Activated naive CD8-positive, alpha-beta T cell treated with anti-CD3 and anti-CD28 coated beads, Interleukin-2, amount 10 ng/mL, durations not matched to agents 7 days and 5 days (primary cell): ENCODE data around the gene CDH9. TPM values are rescaled to one million over a fixed set of nuclear protein-coding genes. Genes with fewer than 3 reads are reported as not detected.
"Not testable (repeated sequence)": the region's sequence is repeated elsewhere in the genome, so short reads cannot be mapped to it uniquely, and the experiment has no call there.

Experiments
- ATAC-seq: fragments of 150-1000 bp; cut with Tn5 transposase; one replicate; pipeline ENCODE4 v1.10.0; 2021; ENCODE audit warnings: low read depth, moderate library complexity
- POLR2A ChIA-PET: fragments of 350-600 bp; sonication (Branson Sonifier 250); formaldehyde crosslinking; loops from one replicate; lab custom pipeline; 2021; ENCODE audit warnings: antibody characterized with exemption; lab: Charles Lee
- DNase-seq: peaks from one replicate; pipeline ENCODE4 v3.0.0; 2021
- H3K27ac Mint-ChIP-seq: one replicate; pipeline ENCODE4 v1.8.0; 2022; ENCODE audit warnings: mild to moderate bottlenecking, mixed read lengths
- H3K27me3 Mint-ChIP-seq: one replicate; pipeline ENCODE4 v1.8.0; 2022; ENCODE audit warnings: mild to moderate bottlenecking, moderate library complexity, mixed read lengths
- H3K36me3 Mint-ChIP-seq: one replicate; pipeline ENCODE4 v1.8.0; 2021; ENCODE audit warnings: mild to moderate bottlenecking, mixed read lengths
- H3K4me1 Mint-ChIP-seq: one replicate; pipeline ENCODE4 v1.8.0; 2021; ENCODE audit warnings: mixed read lengths
- H3K4me3 Mint-ChIP-seq: one replicate; pipeline ENCODE4 v1.8.0; 2022; ENCODE audit warnings: mild to moderate bottlenecking, moderate library complexity, mixed read lengths
- H3K9me3 Mint-ChIP-seq: one replicate; pipeline ENCODE4 v1.8.0; 2021; ENCODE audit warnings: mixed read lengths
- total RNA-seq, 2 experiments: library from RNA; stranded (reverse); gene quantifications; one replicate each; pipeline ENCODE4 v1.2.3, GENCODE V29; 2021

Gene CDH9
- total RNA-seq, 2 experiments from 2014 or later: not detected

- DNase-seq (no peak), ATAC-seq (no peak)
- no peak overlapping the region for H3K4me3 Mint-ChIP-seq
- no peak overlapping the region for H3K27ac Mint-ChIP-seq
- POLR2A ChIA-PET: no interaction called here
- H3K27me3 Mint-ChIP-seq: no peaks in the 10 kb centered on the region
- peaks cover 15% of the 10 kb centered on the region for H3K9me3 Mint-ChIP-seq
- H3K36me3 Mint-ChIP-seq: no peaks in the 10 kb centered on the region
- H3K4me1 Mint-ChIP-seq: no peaks in the 10 kb centered on the region
These were observed 116.9 kb downstream of the CDH9 start for GRCh38 chr5:26921439-26921838.

GRCh38 chr5:26903469-26903868, 134.9 kb downstream of the CDH9 start:
- Mint-ChIP-seq H3K36me3 (no peaks in the 10 kb centered on the region), H3K27ac (no peak overlapping the region), H3K27me3 (no peaks in the 10 kb centered on the region), H3K4me1 (no peaks in the 10 kb centered on the region), H3K9me3 (peaks cover 3% of the 10 kb centered on the region), H3K4me3 (no peak overlapping the region)
- POLR2A ChIA-PET: no interaction called here
- no peak for ATAC-seq
- no peak for DNase-seq

GRCh38 chr5:26894719-26895263, 143.6 kb downstream of the CDH9 start:
- DNase-seq: no peak
- no peaks in the 10 kb centered on the region for H3K36me3 Mint-ChIP-seq
- POLR2A ChIA-PET: no interaction called here

DNA sequence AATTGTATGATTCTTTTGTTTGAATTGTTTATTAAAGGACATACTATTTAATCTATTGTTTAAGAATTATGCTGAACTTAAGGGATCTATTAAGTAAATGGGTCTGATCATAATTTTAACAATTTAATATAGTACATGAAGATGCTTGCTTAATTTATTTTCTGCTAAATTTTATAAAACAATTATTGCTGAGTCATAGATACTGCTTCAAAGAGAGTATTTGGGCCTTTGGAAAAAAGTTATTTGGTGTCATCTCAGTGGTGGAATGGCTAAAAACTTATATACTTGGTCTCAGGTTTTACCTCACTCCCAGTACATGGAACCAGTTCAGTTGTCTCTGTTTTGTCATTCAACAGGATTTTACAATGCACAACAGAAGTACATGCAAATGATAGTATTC, 145.3 kb downstream of the CDH9 start:
- ATAC-seq: no peak
- Mint-ChIP-seq H3K27ac (no peak overlapping the region), H3K36me3 (no peaks in the 10 kb centered on the region), H3K4me3 (no peak overlapping the region), H3K9me3 (peaks cover 6% of the 10 kb centered on the region), H3K27me3 (no peaks in the 10 kb centered on the region), H3K4me1 (no peaks in the 10 kb centered on the region)
- POLR2A ChIA-PET: no interaction called here
- DNase-seq: no peak

More at GRCh38 chr5:26894719-26895263, 143.6 kb downstream of the CDH9 start:
- Mint-ChIP-seq H3K4me3 (no peak overlapping the region), H3K27ac (no peak overlapping the region), H3K27me3 (no peaks in the 10 kb centered on the region), H3K4me1 (no peaks in the 10 kb centered on the region), H3K9me3 (peaks cover 7% of the 10 kb centered on the region)
- ATAC-seq: no peak

DNA sequence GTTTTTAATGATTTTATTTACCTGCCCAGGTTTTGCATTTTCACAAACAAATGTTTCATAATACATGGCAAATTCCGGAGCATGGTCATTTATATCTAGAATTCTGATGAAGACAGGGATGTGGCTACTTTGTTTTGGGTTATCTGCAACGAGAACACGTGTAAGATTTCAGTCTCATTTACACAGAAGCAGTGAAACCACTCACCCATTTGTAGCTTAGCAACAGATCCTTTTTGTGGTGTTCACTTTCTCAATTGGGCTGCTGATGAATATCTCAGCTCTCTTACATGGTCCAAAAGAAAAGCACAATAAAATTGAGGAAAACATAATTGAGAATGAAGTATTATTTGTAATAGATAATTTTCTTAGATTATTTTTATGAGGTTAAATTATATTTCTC, 148.6 kb downstream of the CDH9 start:
- H3K27me3 Mint-ChIP-seq: no peaks in the 10 kb centered on the region
- H3K4me1 Mint-ChIP-seq: no peaks in the 10 kb centered on the region
- no peak overlapping the region for H3K27ac Mint-ChIP-seq
- ATAC-seq (no peak), DNase-seq (no peak)
- H3K36me3 Mint-ChIP-seq: no peaks in the 10 kb centered on the region
- peaks cover 2% of the 10 kb centered on the region for H3K9me3 Mint-ChIP-seq
- H3K4me3 Mint-ChIP-seq: no peak overlapping the region
- POLR2A ChIA-PET: no interaction called here

GRCh38 chr5:26884481-26884880, 153.9 kb downstream of the CDH9 start:
- no peak for ATAC-seq
- no peaks in the 10 kb centered on the region for H3K36me3 Mint-ChIP-seq
- H3K4me1 Mint-ChIP-seq: no peaks in the 10 kb centered on the region
- H3K27me3 Mint-ChIP-seq: no peaks in the 10 kb centered on the region
- H3K4me3 Mint-ChIP-seq: no peak overlapping the region
- peaks cover 2% of the 10 kb centered on the region for H3K9me3 Mint-ChIP-seq
- POLR2A ChIA-PET: no interaction called here
- no peak for DNase-seq
- no peak overlapping the region for H3K27ac Mint-ChIP-seq

DNA sequence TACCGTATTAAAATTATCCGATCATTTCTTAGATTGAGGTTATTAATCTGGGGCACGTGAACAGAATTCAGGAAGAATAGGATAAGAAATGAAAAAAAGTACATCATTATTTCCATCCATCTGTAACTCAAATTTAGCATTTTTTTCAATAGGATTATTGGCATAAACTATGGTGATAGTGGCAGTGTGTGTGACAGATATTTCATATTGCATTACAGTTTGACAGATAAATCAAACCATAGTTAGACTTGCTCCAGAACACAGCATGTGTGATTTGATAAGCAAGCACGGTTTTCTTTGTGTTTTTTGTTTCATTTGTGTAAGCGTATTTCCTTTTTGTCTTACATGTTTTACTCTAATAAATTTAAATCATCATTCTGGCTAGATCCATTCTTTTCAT, 155.0 kb downstream of the CDH9 start:
- Mint-ChIP-seq H3K27me3 (no peaks in the 10 kb centered on the region), H3K27ac (no peak overlapping the region), H3K4me1 (no peaks in the 10 kb centered on the region), H3K36me3 (no peaks in the 10 kb centered on the region), H3K9me3 (peaks cover 2% of the 10 kb centered on the region), H3K4me3 (no peak overlapping the region)
- POLR2A ChIA-PET: no interaction called here
- no peak for ATAC-seq
- DNase-seq: no peak

DNA sequence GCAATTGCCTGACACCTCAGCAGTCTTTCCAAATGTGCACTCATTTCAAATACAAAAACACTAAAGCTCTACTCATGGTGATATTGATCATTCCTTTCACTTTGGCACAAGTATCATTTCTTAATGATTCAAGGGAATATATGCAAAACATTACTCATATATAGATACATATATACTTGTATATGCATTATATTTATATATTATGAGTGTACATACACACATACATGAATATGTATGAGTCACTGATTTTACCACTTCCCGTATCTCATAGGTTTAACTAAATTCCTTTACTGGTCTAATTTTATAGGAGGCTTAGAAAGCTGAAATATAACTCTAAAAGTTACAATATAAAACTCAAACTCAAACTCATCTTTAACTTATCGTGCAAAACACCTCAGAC, 156.5 kb downstream of the CDH9 start:
- ATAC-seq (no peak), DNase-seq (no peak)
- Mint-ChIP-seq H3K4me1 (no peaks in the 10 kb centered on the region), H3K36me3 (no peaks in the 10 kb centered on the region), H3K27ac (no peak overlapping the region), H3K4me3 (no peak overlapping the region), H3K9me3 (peaks cover 3% of the 10 kb centered on the region), H3K27me3 (no peaks in the 10 kb centered on the region)
- POLR2A ChIA-PET: no interaction called here

DNA sequence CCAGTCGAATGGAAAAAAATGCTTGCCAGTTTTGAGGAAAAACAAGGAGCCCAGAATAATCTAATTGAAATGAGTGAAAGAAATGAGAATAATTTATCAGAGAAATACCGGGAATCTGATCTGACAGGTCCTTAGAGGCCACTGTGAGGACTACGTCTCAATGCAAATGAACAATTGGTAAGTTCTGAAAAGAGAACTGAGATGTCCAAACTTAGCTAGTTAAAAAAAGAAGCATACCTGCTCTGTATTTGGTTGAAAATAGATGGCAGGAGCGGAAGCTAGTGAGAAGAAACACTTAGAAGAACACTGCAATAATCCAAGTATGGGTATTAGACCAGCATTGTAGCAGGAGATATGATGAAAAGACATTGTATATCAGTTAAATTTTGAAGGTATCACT, 161.2 kb downstream of the CDH9 start:
- Mint-ChIP-seq H3K27ac (no peak overlapping the region), H3K4me1 (no peaks in the 10 kb centered on the region), H3K9me3 (peaks cover 4% of the 10 kb centered on the region), H3K27me3 (no peaks in the 10 kb centered on the region), H3K36me3 (no peaks in the 10 kb centered on the region), H3K4me3 (no peak overlapping the region)
- no peak for DNase-seq
- POLR2A ChIA-PET: no interaction called here
- no peak for ATAC-seq

DNA sequence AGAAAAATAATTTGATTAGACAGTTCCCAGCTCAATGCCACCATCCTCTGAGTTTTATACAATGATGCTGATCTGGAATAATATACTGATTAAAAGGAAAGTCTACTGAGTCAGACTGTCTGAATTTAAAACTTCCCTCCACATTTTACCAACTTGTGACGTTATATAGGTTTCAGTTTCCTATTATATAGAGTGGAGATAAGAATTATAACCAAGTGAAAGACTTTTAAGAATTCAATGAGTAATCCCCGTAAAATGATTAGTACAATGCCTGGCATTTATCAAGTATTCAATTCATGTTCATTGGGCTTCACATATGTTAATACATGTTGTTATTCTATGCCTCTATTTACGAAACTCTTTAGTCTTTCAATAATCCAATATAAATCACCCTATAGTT, 166.0 kb downstream of the CDH9 start:
- POLR2A ChIA-PET: no interaction called here
- Mint-ChIP-seq H3K36me3 (no peaks in the 10 kb centered on the region), H3K4me3 (no peak overlapping the region), H3K27me3 (no peaks in the 10 kb centered on the region), H3K4me1 (no peaks in the 10 kb centered on the region), H3K9me3 (peaks cover 1% of the 10 kb centered on the region), H3K27ac (no peak overlapping the region)
- no peak for ATAC-seq
- DNase-seq: no peak

- DNase-seq: no peak
- POLR2A ChIA-PET: no interaction called here
- no peaks in the 10 kb centered on the region for H3K27me3 Mint-ChIP-seq
- no peak overlapping the region for H3K27ac Mint-ChIP-seq
- H3K4me1 Mint-ChIP-seq: no peaks in the 10 kb centered on the region
- no peak for ATAC-seq
- no peaks in the 10 kb centered on the region for H3K36me3 Mint-ChIP-seq
- no peak overlapping the region for H3K4me3 Mint-ChIP-seq
- H3K9me3 Mint-ChIP-seq: peaks cover 4% of the 10 kb centered on the region
These were observed 168.6 kb downstream of the CDH9 start for GRCh38 chr5:26869781-26870180.

DNA sequence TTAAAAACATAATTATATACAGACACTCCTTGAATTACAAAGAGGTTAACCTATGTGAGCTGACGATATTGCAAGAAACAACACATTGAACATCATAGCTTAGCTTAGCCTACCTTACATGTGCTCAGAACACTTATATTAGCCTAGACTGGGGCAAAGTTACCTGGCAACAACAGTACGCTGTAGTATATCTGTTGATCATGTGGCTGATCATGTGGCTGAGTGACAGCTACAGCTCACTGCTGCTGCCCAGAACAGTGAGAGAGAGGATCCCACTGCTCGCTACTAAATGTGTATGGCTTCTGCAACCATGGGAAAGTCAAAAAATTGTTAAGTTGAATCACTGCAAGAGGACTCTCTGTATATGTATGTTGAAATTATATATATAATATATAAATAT, 169.9 kb downstream of the CDH9 start:
- no peaks in the 10 kb centered on the region for H3K27me3 Mint-ChIP-seq
- ATAC-seq (no peak), DNase-seq (no peak)
- H3K36me3 Mint-ChIP-seq: no peaks in the 10 kb centered on the region
- peaks cover 4% of the 10 kb centered on the region for H3K9me3 Mint-ChIP-seq
- no peak overlapping the region for H3K4me3 Mint-ChIP-seq
- H3K27ac Mint-ChIP-seq: no peak overlapping the region
- no peaks in the 10 kb centered on the region for H3K4me1 Mint-ChIP-seq
- POLR2A ChIA-PET: no interaction called here

DNA sequence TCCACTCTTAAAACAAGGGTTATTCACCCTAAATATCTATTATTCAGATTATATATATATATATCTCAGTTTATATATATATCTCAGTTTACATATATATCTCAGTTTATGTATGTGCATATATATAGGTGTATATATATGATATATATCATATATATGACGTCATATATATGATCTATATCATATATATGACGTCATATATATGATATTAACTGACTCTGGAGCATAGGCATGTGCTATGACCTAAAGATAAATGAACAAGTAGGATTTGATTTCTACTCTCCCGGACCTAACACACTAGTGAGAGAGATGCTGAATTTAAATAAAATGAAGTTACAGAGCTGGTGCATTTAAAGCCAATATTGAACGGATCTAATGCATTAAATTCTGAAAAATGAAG, 174.3 kb downstream of the CDH9 start:
- Mint-ChIP-seq H3K9me3 (peaks cover 2% of the 10 kb centered on the region), H3K4me3 (no peak overlapping the region), H3K4me1 (no peaks in the 10 kb centered on the region), H3K27ac (no peak overlapping the region), H3K36me3 (no peaks in the 10 kb centered on the region), H3K27me3 (no peaks in the 10 kb centered on the region)
- DNase-seq: no peak
- no peak for ATAC-seq
- POLR2A ChIA-PET: no interaction called here

GRCh38 chr5:26856238-26856637, 182.1 kb downstream of the CDH9 start:
- no peak overlapping the region for H3K4me3 Mint-ChIP-seq
- POLR2A ChIA-PET: no interaction called here
- no peak for DNase-seq
- no peak for ATAC-seq
- H3K27ac Mint-ChIP-seq: no peak overlapping the region
- no peaks in the 10 kb centered on the region for H3K4me1 Mint-ChIP-seq
- H3K27me3 Mint-ChIP-seq: no peaks in the 10 kb centered on the region
- peaks cover 14% of the 10 kb centered on the region for H3K9me3 Mint-ChIP-seq
- H3K36me3 Mint-ChIP-seq: no peaks in the 10 kb centered on the region

DNA sequence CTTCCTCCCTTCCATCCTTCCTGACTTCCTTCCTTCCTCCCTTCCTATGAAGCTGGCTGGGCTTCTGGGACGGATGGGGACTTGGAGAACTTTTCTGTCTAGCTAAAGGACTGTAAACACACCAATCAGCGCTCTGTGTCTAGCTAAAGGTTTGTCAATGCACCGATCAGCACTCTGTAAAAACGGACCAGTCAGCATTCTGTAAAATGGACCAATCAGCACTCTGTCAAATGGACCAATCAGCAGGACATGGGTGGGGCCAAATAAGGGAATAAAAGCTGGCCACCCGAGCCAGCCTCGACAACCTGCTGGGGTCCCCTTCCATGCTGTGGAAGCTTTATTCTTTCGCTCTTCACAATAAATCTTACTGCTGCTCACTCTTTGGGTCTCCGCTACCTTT, 185.9 kb downstream of the CDH9 start:
- ATAC-seq, H3K36me3 Mint-ChIP-seq, H3K27ac Mint-ChIP-seq, DNase-seq, POLR2A ChIA-PET, H3K4me1 Mint-ChIP-seq, H3K4me3 Mint-ChIP-seq, H3K27me3 Mint-ChIP-seq: not testable (repeated sequence)
- peaks cover 17% of the 10 kb centered on the region for H3K9me3 Mint-ChIP-seq
